KMS-11 (cell line): ENCODE measurements around the gene TBC1D24.

ENCODE experiments used
- H2AFZ ChIP-seq: fragments of 200-600 bp; sonication (generic); 2 replicates; pipeline ENCODE4 v1.6.1; 2016; ENCODE audit warnings: antibody characterized with exemption, mixed run types, low read depth
- H3K27ac ChIP-seq: fragments of 200-600 bp; sonication (generic); 2 replicates; pipeline ENCODE4 v1.6.1; 2016; ENCODE audit warnings: mild to moderate bottlenecking, mixed run types
- H3K27me3 ChIP-seq: fragments of 200-600 bp; sonication (generic); 2 replicates; pipeline ENCODE4 v1.6.1; 2017; ENCODE audit warnings: mild to moderate bottlenecking, low read depth, mixed run types, moderate library complexity; ENCODE audit not compliant: insufficient read depth
- H3K36me3 ChIP-seq: fragments of 200-600 bp; sonication (generic); 2 replicates; pipeline ENCODE4 v1.6.1; 2017; ENCODE audit warnings: mild to moderate bottlenecking, mixed run types; ENCODE audit not compliant: insufficient read depth
- H3K4me1 ChIP-seq: fragments of 200-600 bp; sonication (generic); 2 replicates; pipeline ENCODE4 v1.6.1; 2016; ENCODE audit warnings: mild to moderate bottlenecking, low read depth, mixed run types; ENCODE audit not compliant: poor library complexity, severe bottlenecking
- H3K4me2 ChIP-seq: fragments of 200-600 bp; sonication (generic); 2 replicates; pipeline ENCODE4 v1.7.0; 2016; ENCODE audit warnings: mild to moderate bottlenecking, mixed run types
- H3K4me3 ChIP-seq: fragments of 200-600 bp; sonication (generic); IDR thresholded peaks from 2 replicates; pipeline ENCODE4 v1.6.1; 2017; ENCODE audit warnings: low read depth, low read length, mixed read lengths; ENCODE audit not compliant: insufficient read depth
- H3K79me2 ChIP-seq: fragments of 200-600 bp; sonication (generic); 2 replicates; pipeline ENCODE4 v1.6.1; 2016; ENCODE audit warnings: low read depth, mixed run types; ENCODE audit not compliant: insufficient read depth
- H3K9ac ChIP-seq: fragments of 200-600 bp; sonication (generic); 2 replicates; pipeline ENCODE4 v1.6.1; 2016; ENCODE audit warnings: mild to moderate bottlenecking, mixed run types
- H4K20me1 ChIP-seq: fragments of 200-600 bp; sonication (generic); 2 replicates; pipeline ENCODE4 v1.6.1; 2016; ENCODE audit warnings: mild to moderate bottlenecking, mixed run types; ENCODE audit not compliant: insufficient read depth
- TF ChIP-seq, protein P1 (sequence below): fragments of 200-600 bp; sonication (generic); conservative IDR thresholded peaks from 2 replicates; pipeline ENCODE4 v1.6.1; 2017; ENCODE audit warnings: low read depth, mild to moderate bottlenecking, antibody characterized with exemption, low read length, moderate library complexity, mixed read lengths

The TBC1D24 gene

DNA sequence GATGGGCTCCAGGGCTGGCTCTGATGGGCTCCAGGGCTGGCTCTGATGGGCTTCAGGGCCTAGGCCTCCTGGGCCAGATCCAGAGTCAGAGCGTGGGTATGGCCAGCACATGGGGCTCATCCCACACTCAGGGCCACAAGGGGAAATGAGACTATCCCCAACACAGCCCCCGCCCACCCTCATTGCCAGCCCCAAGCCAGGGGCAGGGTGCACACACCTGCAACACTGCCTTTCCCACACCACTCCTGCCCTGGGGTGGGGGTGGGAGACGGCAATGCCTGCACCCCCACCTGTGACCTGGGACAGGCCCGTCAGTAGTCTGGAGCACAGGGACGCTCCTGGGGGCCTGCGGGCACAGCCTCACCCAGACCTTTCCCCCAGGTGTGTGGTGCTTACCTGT lies 24.5 kb downstream of the TBC1D24 start:
- H2AFZ ChIP-seq, result no peak overlapping the region
- H4K20me1 ChIP-seq, result no peaks in the 10 kb centered on the region
- H3K9ac ChIP-seq, result no peak overlapping the region
- TF ChIP-seq, protein P1, sequence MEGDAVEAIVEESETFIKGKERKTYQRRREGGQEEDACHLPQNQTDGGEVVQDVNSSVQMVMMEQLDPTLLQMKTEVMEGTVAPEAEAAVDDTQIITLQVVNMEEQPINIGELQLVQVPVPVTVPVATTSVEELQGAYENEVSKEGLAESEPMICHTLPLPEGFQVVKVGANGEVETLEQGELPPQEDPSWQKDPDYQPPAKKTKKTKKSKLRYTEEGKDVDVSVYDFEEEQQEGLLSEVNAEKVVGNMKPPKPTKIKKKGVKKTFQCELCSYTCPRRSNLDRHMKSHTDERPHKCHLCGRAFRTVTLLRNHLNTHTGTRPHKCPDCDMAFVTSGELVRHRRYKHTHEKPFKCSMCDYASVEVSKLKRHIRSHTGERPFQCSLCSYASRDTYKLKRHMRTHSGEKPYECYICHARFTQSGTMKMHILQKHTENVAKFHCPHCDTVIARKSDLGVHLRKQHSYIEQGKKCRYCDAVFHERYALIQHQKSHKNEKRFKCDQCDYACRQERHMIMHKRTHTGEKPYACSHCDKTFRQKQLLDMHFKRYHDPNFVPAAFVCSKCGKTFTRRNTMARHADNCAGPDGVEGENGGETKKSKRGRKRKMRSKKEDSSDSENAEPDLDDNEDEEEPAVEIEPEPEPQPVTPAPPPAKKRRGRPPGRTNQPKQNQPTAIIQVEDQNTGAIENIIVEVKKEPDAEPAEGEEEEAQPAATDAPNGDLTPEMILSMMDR, result no peak
- no peak overlapping the region for H3K27ac ChIP-seq
- H3K4me3 ChIP-seq, result no peak overlapping the region
- H3K27me3 ChIP-seq, result no peaks in the 10 kb centered on the region
- H3K36me3 ChIP-seq, result no peaks in the 10 kb centered on the region
- no peaks in the 10 kb centered on the region for H3K79me2 ChIP-seq
- H3K4me1 ChIP-seq, result no peaks in the 10 kb centered on the region
- H3K4me2 ChIP-seq, result no peak overlapping the region

DNA sequence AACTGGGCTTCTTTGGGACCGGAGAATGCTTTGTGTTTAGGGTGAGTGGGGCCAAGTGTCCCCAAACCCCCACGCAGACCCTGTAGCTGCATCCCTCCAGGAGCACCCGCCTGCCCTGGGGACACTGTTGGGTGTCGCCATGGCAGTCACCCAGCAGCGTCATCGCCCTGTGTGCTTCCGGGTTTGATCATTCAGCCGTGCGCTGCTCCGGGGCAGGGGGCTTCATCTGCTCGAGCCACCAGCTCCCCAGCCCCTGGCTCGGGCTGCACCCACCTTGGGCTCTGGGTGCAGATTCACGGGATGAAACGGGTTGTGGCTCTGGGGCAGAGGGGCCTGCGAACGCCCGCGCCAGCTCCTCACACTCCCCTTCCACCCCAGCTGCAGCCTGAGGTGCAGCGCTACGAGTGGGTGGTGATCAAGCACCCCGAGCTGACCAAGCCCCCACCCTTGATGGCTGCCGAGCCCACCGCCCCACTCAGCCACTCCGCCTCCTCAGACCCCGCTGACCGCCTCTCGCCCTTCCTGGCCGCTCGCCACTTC lies 25.0 kb downstream of the TBC1D24 start:
- Histone ChIP-seq H3K36me3 (no peaks in the 10 kb centered on the region), H3K27ac (no peak overlapping the region), H3K27me3 (no peaks in the 10 kb centered on the region), H4K20me1 (no peaks in the 10 kb centered on the region), H3K4me1 (no peaks in the 10 kb centered on the region), H3K9ac (no peak overlapping the region), H2AFZ (no peak overlapping the region), H3K4me3 (no peak overlapping the region), H3K4me2 (no peak overlapping the region), H3K79me2 (no peaks in the 10 kb centered on the region)
- TF ChIP-seq, protein P1, result no peak

DNA sequence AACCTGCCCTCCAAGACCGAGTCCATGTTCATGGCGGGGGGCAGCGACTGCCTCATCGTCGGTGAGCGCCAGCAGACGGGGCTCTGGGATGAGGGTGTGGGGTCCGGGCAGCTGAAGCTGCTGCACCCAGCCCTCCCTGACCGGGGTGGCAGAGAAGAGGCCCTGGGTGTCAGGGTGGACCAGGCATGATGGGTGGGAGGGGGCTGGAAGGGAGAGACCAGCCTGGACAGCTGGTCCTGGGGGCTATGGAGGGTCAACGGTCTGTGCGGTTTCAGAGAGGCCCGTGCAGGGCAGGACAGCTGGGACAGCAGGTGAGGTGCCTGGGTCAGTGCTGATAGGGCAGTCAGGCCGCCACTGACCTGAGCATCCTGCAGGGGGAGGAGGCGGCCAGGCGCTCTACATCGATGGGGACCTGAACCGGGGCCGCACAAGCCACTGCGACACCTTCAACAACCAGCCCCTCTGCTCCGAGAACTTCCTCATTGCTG lies 25.5 kb downstream of the TBC1D24 start:
- TF ChIP-seq, protein P1, result no peak
- Histone ChIP-seq H4K20me1 (no peaks in the 10 kb centered on the region), H3K36me3 (no peaks in the 10 kb centered on the region), H3K9ac (no peak overlapping the region), H3K4me3 (no peak overlapping the region), H3K4me1 (no peaks in the 10 kb centered on the region), H2AFZ (no peak overlapping the region), H3K27me3 (no peaks in the 10 kb centered on the region), H3K79me2 (no peaks in the 10 kb centered on the region), H3K4me2 (no peak overlapping the region), H3K27ac (no peak overlapping the region)

DNA sequence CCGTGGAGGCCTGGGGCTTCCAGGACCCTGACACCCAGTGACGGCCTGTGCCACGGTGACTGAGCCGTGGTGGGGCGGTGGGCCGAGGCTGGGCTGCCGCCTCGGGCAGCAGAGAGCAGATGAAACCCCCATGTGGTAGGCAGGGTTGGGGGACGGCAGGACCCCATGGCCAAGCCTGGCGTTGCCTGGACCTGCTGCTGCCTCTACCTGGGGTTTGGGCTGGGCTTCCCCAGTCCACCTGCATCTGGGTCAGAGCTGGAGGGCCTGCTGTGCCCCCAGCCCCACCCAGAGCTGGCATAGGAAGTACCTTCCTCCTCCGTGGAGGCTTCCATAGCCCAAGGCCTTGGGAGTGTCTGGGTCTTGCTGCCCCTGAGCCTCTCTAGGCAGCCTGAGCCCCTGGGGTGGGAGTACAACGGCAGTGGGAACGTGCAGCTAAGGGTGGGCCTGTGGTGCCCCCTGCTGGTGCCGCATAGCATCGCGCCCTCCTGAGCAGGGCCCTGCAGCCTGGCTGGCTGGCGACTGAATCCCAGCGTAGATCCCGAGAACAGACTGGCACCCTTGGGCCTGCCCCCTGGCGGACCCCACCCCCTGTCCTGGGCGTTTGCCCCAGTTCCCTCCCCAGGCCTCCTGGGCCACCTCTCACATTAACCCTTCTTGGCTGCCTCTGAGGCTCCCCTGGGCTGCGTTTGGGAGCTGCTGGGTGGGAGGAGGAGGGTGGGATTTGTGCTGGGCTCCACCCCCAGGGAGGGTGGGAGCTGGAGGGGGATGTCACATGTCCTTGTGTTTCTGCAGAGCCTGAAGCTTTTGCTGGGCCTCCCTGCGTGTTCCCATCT lies 26.2 kb downstream of the TBC1D24 start:
- no peak overlapping the region for H2AFZ ChIP-seq
- H3K4me2 ChIP-seq, result no peak overlapping the region
- H3K36me3 ChIP-seq, result no peaks in the 10 kb centered on the region
- H3K4me3 ChIP-seq, result no peak overlapping the region
- no peaks in the 10 kb centered on the region for H3K4me1 ChIP-seq
- no peaks in the 10 kb centered on the region for H3K27me3 ChIP-seq
- H4K20me1 ChIP-seq, result no peaks in the 10 kb centered on the region
- H3K27ac ChIP-seq, result no peak overlapping the region
- H3K79me2 ChIP-seq, result no peaks in the 10 kb centered on the region
- no peak overlapping the region for H3K9ac ChIP-seq
- TF ChIP-seq, protein P1, result peak; percentile 96
